Naive thymus-derived CD8-positive, alpha-beta T cell (primary cell): ENCODE measurements around the gene OR7C2. TPM values are rescaled to one million over a fixed set of nuclear protein-coding genes. Genes with fewer than 3 reads are reported as not detected.

Experiments used
- polyA plus RNA-seq, 3 donors: library from polyadenylated mRNA; unstranded; fragments of 300-500 nt; fragmentation: Illumina TruSeq; gene quantifications; one replicate each; pipeline ENCODE4 v1.2.3, GENCODE V29; 2021
- total RNA-seq, 8 experiments: library from RNA in 2 of 8; stranded (reverse) in 2 of 8; gene quantifications; one replicate each; pipeline ENCODE4 v1.2.3 and lab custom pipeline; 2021 to 2026

The OR7C2 gene
- total and polyA plus RNA-seq, 5 experiments from 2014 or later: not detected

Other genes starting within 250 kb of the OR7C2 start
- not detected for gene ADGRE2, start 162.9 kb upstream of the OR7C2 start, total RNA-seq
- gene ADGRE2, start 162.9 kb upstream of the OR7C2 start, polyA plus RNA-seq: not detected
- not detected for gene OR7A5, start 106.3 kb upstream of the OR7C2 start, total RNA-seq
- gene OR7A5, start 106.3 kb upstream of the OR7C2 start, polyA plus RNA-seq: not detected
- not detected for gene OR7C1, start 106.3 kb upstream of the OR7C2 start, total RNA-seq
- gene OR7C1, start 106.3 kb upstream of the OR7C2 start, polyA plus RNA-seq: not detected
- not detected for gene OR7A10, start 92.6 kb upstream of the OR7C2 start, total RNA-seq
- gene OR7A10, start 92.6 kb upstream of the OR7C2 start, polyA plus RNA-seq: not detected
- not detected for gene OR7A17, start 55.4 kb upstream of the OR7C2 start, total RNA-seq
- gene OR7A17, start 55.4 kb upstream of the OR7C2 start, polyA plus RNA-seq: not detected
- not detected for gene SLC1A6, start 38.4 kb downstream of the OR7C2 start, total RNA-seq
- gene SLC1A6, start 38.4 kb downstream of the OR7C2 start, polyA plus RNA-seq: not detected
- gene CASP14, start 108.0 kb downstream of the OR7C2 start, total RNA-seq: not detected
- not detected for gene CASP14, start 108.0 kb downstream of the OR7C2 start, polyA plus RNA-seq
- not detected for gene OR1I1, start 140.7 kb downstream of the OR7C2 start, total RNA-seq
- not detected for gene OR1I1, start 140.7 kb downstream of the OR7C2 start, polyA plus RNA-seq
- gene SYDE1, start 165.9 kb downstream of the OR7C2 start, total RNA-seq: under 1 TPM; 0.22 to 0.60 TPM
- under 1 TPM; 0.16 to 0.73 (median 0.26) TPM for gene SYDE1, start 165.9 kb downstream of the OR7C2 start, polyA plus RNA-seq